ENCODE results near the gene NBAS. TPM values are rescaled to one million over a fixed set of nuclear protein-coding genes. Genes with fewer than 3 reads are reported as not detected.

The NBAS gene
- total and polyA plus RNA-seq, 2 of the 13 experiments (the other 11 are each of a cell fraction or from before 2014, with no cell fraction given), result 33.6 to 58.7 TPM

GRCh38 chr2:15485949-15486348, 75.2 kb downstream of the NBAS start (continued):
- 0 out of 2 replicates have a peak, but pooled peaks have one; percentile 43 for TF ChIP-seq RFXAP (CRISPR knock-in tag; IDR thresholded peaks at IDR 0.05; ENCODE audit: borderline replicate concordance)
- no peak for TF ChIP-seq ZSCAN29 (CRISPR knock-in tag; conservative IDR thresholded peaks at IDR 0.05)
- no peak for TF ChIP-seq ZNF383 (CRISPR knock-in tag; IDR thresholded peaks at IDR 0.05; ENCODE audit: borderline replicate concordance)
- TF ChIP-seq ZNF670 (CRISPR knock-in tag; IDR thresholded peaks at IDR 0.05; ENCODE audit: borderline replicate concordance), result no peak
- TF ChIP-seq, protein P1, sequence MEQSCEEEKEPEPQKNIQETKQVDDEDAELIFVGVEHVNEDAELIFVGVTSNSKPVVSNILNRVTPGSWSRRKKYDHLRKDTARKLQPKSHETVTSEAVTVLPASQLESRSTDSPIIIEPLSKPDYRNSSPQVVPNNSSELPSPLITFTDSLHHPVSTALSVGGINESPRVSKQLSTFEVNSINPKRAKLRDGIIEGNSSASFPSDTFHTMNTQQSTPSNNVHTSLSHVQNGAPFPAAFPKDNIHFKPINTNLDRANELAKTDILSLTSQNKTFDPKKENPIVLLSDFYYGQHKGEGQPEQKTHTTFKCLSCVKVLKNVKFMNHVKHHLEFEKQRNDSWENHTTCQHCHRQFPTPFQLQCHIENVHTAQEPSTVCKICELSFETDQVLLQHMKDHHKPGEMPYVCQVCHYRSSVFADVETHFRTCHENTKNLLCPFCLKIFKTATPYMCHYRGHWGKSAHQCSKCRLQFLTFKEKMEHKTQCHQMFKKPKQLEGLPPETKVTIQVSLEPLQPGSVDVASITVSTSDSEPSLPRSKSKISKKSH (CRISPR knock-in tag; IDR thresholded peaks at IDR 0.05; ENCODE audit: borderline replicate concordance), result no peak
- TF ChIP-seq ZBTB14 (CRISPR knock-in tag; IDR thresholded peaks at IDR 0.05), result no peak
- no peak for TF ChIP-seq RNF2 (conservative IDR thresholded peaks at IDR 0.05; ENCODE audit: low read depth)
- no peak for TF ChIP-seq FOXC1 (CRISPR knock-in tag; IDR thresholded peaks at IDR 0.05; ENCODE audit: borderline replicate concordance)
- TF ChIP-seq PREB (CRISPR knock-in tag; IDR thresholded peaks at IDR 0.05), result no peak
- TF ChIP-seq REL (CRISPR knock-in tag; conservative IDR thresholded peaks at IDR 0.05), result no peak
- TF ChIP-seq IKZF1 (IDR thresholded peaks at IDR 0.05), result no peak
- no peak for TF ChIP-seq ZNF737 (CRISPR knock-in tag; IDR thresholded peaks at IDR 0.05; ENCODE audit: borderline replicate concordance)
- 0 out of 2 replicates have a peak, but pooled peaks have one; percentile 57 for TF ChIP-seq ZNF772 (CRISPR knock-in tag; IDR thresholded peaks at IDR 0.05)
- TF ChIP-seq POGZ (CRISPR knock-in tag; IDR thresholded peaks at IDR 0.05), result peak; percentile 87
- no peak for TF ChIP-seq KLF11 (CRISPR knock-in tag; IDR thresholded peaks at IDR 0.05)
- TF ChIP-seq GPBP1L1 (CRISPR knock-in tag; IDR thresholded peaks at IDR 0.05), result no peak
- TF ChIP-seq, protein P2, sequence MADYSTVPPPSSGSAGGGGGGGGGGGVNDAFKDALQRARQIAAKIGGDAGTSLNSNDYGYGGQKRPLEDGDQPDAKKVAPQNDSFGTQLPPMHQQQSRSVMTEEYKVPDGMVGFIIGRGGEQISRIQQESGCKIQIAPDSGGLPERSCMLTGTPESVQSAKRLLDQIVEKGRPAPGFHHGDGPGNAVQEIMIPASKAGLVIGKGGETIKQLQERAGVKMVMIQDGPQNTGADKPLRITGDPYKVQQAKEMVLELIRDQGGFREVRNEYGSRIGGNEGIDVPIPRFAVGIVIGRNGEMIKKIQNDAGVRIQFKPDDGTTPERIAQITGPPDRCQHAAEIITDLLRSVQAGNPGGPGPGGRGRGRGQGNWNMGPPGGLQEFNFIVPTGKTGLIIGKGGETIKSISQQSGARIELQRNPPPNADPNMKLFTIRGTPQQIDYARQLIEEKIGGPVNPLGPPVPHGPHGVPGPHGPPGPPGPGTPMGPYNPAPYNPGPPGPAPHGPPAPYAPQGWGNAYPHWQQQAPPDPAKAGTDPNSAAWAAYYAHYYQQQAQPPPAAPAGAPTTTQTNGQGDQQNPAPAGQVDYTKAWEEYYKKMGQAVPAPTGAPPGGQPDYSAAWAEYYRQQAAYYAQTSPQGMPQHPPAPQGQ (CRISPR knock-in tag; IDR thresholded peaks at IDR 0.05; ENCODE audit: borderline replicate concordance), result no peak
- no peak for TF ChIP-seq SP140L (CRISPR knock-in tag; IDR thresholded peaks at IDR 0.05; ENCODE audit: borderline replicate concordance)
- TF ChIP-seq, protein P3, sequence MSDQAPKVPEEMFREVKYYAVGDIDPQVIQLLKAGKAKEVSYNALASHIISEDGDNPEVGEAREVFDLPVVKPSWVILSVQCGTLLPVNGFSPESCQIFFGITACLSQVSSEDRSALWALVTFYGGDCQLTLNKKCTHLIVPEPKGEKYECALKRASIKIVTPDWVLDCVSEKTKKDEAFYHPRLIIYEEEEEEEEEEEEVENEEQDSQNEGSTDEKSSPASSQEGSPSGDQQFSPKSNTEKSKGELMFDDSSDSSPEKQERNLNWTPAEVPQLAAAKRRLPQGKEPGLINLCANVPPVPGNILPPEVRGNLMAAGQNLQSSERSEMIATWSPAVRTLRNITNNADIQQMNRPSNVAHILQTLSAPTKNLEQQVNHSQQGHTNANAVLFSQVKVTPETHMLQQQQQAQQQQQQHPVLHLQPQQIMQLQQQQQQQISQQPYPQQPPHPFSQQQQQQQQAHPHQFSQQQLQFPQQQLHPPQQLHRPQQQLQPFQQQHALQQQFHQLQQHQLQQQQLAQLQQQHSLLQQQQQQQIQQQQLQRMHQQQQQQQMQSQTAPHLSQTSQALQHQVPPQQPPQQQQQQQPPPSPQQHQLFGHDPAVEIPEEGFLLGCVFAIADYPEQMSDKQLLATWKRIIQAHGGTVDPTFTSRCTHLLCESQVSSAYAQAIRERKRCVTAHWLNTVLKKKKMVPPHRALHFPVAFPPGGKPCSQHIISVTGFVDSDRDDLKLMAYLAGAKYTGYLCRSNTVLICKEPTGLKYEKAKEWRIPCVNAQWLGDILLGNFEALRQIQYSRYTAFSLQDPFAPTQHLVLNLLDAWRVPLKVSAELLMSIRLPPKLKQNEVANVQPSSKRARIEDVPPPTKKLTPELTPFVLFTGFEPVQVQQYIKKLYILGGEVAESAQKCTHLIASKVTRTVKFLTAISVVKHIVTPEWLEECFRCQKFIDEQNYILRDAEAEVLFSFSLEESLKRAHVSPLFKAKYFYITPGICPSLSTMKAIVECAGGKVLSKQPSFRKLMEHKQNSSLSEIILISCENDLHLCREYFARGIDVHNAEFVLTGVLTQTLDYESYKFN (CRISPR knock-in tag; conservative IDR thresholded peaks at IDR 0.05), result peak; percentile 43

Data from HepG2 (cell line).